HEK293 (cell line): ENCODE measurements around the gene RTL5.

Source experiments
- GLIS1 ChIP-seq: fragments of 450-650 bp; formaldehyde crosslinking; IDR thresholded peaks from 2 replicates; pipeline ENCODE4 v1.5.1; 2016; ENCODE audit warnings: missing biosample characterization, missing genetic modification characterization
- MEIS1 ChIP-seq: sonication (generic); formaldehyde crosslinking; IDR thresholded peaks from 2 replicates; pipeline ENCODE4 v1.8.1; 2022; ENCODE audit warnings: missing genetic modification reagents, mild to moderate bottlenecking, borderline replicate concordance
- MZF1 ChIP-seq: fragments of 450-650 bp; formaldehyde crosslinking; IDR thresholded peaks from 2 replicates; pipeline ENCODE4 v1.5.1; 2017; ENCODE audit warnings: missing biosample characterization, missing genetic modification characterization, borderline replicate concordance
- SALL2 ChIP-seq: fragments of 450-650 bp; formaldehyde crosslinking; IDR thresholded peaks from 2 replicates; pipeline ENCODE4 v1.5.0; 2017; ENCODE audit warnings: missing biosample characterization, mild to moderate bottlenecking, missing genetic modification characterization, borderline replicate concordance
- SP3 ChIP-seq: fragments of 450-650 bp; formaldehyde crosslinking; IDR thresholded peaks from 2 replicates; pipeline ENCODE4 v1.5.1; 2016; ENCODE audit warnings: missing biosample characterization, missing genetic modification characterization
- SP7 ChIP-seq: fragments of 450-650 bp; formaldehyde crosslinking; IDR thresholded peaks from 2 replicates; pipeline ENCODE4 v1.5.1; 2016; ENCODE audit warnings: missing biosample characterization, missing genetic modification characterization
- ZBTB17 ChIP-seq: fragments of 450-650 bp; formaldehyde crosslinking; IDR thresholded peaks from 2 replicates; pipeline ENCODE4 v1.5.1; 2016; ENCODE audit warnings: missing biosample characterization, missing genetic modification characterization
- ZBTB8A ChIP-seq: fragments of 450-650 bp; formaldehyde crosslinking; IDR thresholded peaks from 2 replicates; pipeline ENCODE4 v1.5.1; 2016; ENCODE audit warnings: missing biosample characterization, missing genetic modification characterization
- ZFP37 ChIP-seq: fragments of 450-650 bp; formaldehyde crosslinking; IDR thresholded peaks from 2 replicates; pipeline ENCODE4 v1.5.1; 2016; ENCODE audit warnings: missing biosample characterization, missing genetic modification characterization
- ZFP69B ChIP-seq: fragments of 450-650 bp; formaldehyde crosslinking; IDR thresholded peaks from 2 replicates; pipeline ENCODE4 v1.5.1; 2016; ENCODE audit warnings: missing biosample characterization, missing genetic modification characterization
- ZIC2 ChIP-seq: fragments of 450-650 bp; formaldehyde crosslinking; IDR thresholded peaks from 2 replicates; pipeline ENCODE4 v1.5.1; 2016; ENCODE audit warnings: missing biosample characterization, missing genetic modification characterization
- ZNF239 ChIP-seq: fragments of 450-650 bp; formaldehyde crosslinking; IDR thresholded peaks from 2 replicates; pipeline ENCODE4 v1.5.1; 2016; ENCODE audit warnings: missing biosample characterization, missing genetic modification characterization
- ZNF324 ChIP-seq: fragments of 450-650 bp; formaldehyde crosslinking; IDR thresholded peaks from 2 replicates; pipeline ENCODE4 v1.5.1; 2016; ENCODE audit warnings: missing biosample characterization, missing genetic modification characterization
- ZNF335 ChIP-seq: fragments of 450-650 bp; formaldehyde crosslinking; conservative IDR thresholded peaks from 2 replicates; pipeline ENCODE4 v1.5.1; 2016; ENCODE audit warnings: missing biosample characterization, missing genetic modification characterization
- ZNF354C ChIP-seq: fragments of 450-650 bp; formaldehyde crosslinking; IDR thresholded peaks from 2 replicates; pipeline ENCODE4 v1.5.1; 2016; ENCODE audit warnings: missing biosample characterization, missing genetic modification characterization, low read depth, borderline replicate concordance
- ZNF394 ChIP-seq: fragments of 450-650 bp; formaldehyde crosslinking; IDR thresholded peaks from 2 replicates; pipeline ENCODE4 v1.5.1; 2016; ENCODE audit warnings: missing biosample characterization, missing genetic modification characterization, mild to moderate bottlenecking, moderate library complexity, borderline replicate concordance
- ZNF530 ChIP-seq: fragments of 450-650 bp; formaldehyde crosslinking; IDR thresholded peaks from 2 replicates; pipeline ENCODE4 v1.5.1; 2016; ENCODE audit warnings: low read depth, missing biosample characterization, missing genetic modification characterization
- ZNF670 ChIP-seq: fragments of 450-650 bp; formaldehyde crosslinking; IDR thresholded peaks from 2 replicates; pipeline ENCODE4 v1.5.1; 2016; ENCODE audit warnings: missing biosample characterization, missing genetic modification characterization, low read depth
- ZNF785 ChIP-seq: fragments of 450-650 bp; formaldehyde crosslinking; IDR thresholded peaks from 2 replicates; pipeline ENCODE4 v1.5.1; 2016; ENCODE audit warnings: missing biosample characterization, missing genetic modification characterization
- ZNF843 ChIP-seq: fragments of 450-650 bp; formaldehyde crosslinking; IDR thresholded peaks from 2 replicates; pipeline ENCODE4 v1.5.1; 2016; ENCODE audit warnings: missing biosample characterization, missing genetic modification characterization
- TF ChIP-seq, protein P1 (sequence below): fragments of 450-650 bp; formaldehyde crosslinking; IDR thresholded peaks from 2 replicates; pipeline ENCODE4 v1.5.1; 2016; ENCODE audit warnings: missing biosample characterization, missing genetic modification characterization
- TF ChIP-seq, protein P2 (sequence below): fragments of 450-650 bp; formaldehyde crosslinking; IDR thresholded peaks from 2 replicates; pipeline ENCODE4 v1.5.1; 2016; ENCODE audit warnings: missing biosample characterization, missing genetic modification characterization
- TF ChIP-seq, protein P3 (sequence below): fragments of 450-650 bp; formaldehyde crosslinking; IDR thresholded peaks from 2 replicates; pipeline ENCODE4 v1.5.1; 2016; ENCODE audit warnings: missing biosample characterization, missing genetic modification characterization
- TF ChIP-seq, protein P4 (sequence below): fragments of 450-650 bp; formaldehyde crosslinking; IDR thresholded peaks from 2 replicates; pipeline ENCODE4 v1.5.1; 2016; ENCODE audit warnings: missing biosample characterization, missing genetic modification characterization, borderline replicate concordance
- TF ChIP-seq, protein P5 (sequence below): fragments of 450-650 bp; formaldehyde crosslinking; IDR thresholded peaks from 2 replicates; pipeline ENCODE4 v1.5.1; 2016; ENCODE audit warnings: missing biosample characterization, missing genetic modification characterization

Gene RTL5

DNA sequence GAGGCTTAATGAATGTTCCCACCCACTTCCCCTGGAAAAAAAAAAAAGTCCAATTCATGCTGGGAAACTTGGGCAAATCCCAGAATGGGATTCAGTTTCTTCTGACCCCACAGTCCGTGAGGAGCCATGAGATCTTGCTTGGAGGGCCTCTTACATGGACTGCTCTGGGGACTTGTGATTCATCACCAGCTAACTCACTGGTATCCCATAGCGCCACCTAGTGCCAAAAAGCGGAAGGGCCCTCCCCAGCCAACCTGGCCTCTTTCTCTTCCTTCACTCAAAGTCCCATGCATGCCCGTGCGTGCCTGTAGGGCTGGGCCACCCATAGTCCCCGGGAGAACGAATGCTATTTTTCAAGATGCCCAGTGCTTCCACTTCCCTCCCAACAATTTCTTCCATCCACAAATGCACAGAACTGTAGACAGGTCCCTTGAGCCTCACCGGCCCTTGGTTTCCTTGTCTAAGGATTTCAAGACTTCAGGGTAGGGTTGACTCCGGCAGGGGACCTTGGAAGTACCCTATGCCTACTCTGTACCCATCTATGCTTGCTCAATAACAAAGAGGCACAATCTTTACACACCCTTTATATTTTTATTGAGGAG lies 5.1 kb downstream of the RTL5 start (continued):
- TF ChIP-seq MZF1 (tag by site-specific recombination) (0 out of 2 replicates have a peak, but pooled peaks have one; percentile 24), ZNF354C (tag by site-specific recombination) (no peak), ZNF670 (no peak), SP7 (tag by site-specific recombination) (peak; percentile 36; the same call in 1 of the 2 replicates), ZNF394 (tag by site-specific recombination) (0 out of 2 replicates have a peak, but pooled peaks have one; percentile 13), ZNF239 (tag by site-specific recombination) (no peak), ZFP37 (tag by site-specific recombination) (0 out of 2 replicates have a peak, but pooled peaks have one; percentile 49), ZNF843 (no peak), SP3 (tag by site-specific recombination) (0 out of 2 replicates have a peak, but pooled peaks have one; percentile 14), ZNF530 (tag by site-specific recombination) (no peak), ZFP69B (no peak), GLIS1 (tag by site-specific recombination) (peak; percentile 30; the same call in 1 of the 2 replicates), ZNF324 (tag by site-specific recombination) (no peak), ZIC2 (peak; percentile 20), ZNF335 (tag by site-specific recombination) (peak; percentile 64), ZNF785 (tag by site-specific recombination) (no peak), MEIS1 (CRISPR knock-in tag) (peak; percentile 94), ZBTB8A (tag by site-specific recombination) (no peak), ZBTB17 (tag by site-specific recombination) (peak; percentile 53), SALL2 (no peak)
- TF ChIP-seq, protein P1, sequence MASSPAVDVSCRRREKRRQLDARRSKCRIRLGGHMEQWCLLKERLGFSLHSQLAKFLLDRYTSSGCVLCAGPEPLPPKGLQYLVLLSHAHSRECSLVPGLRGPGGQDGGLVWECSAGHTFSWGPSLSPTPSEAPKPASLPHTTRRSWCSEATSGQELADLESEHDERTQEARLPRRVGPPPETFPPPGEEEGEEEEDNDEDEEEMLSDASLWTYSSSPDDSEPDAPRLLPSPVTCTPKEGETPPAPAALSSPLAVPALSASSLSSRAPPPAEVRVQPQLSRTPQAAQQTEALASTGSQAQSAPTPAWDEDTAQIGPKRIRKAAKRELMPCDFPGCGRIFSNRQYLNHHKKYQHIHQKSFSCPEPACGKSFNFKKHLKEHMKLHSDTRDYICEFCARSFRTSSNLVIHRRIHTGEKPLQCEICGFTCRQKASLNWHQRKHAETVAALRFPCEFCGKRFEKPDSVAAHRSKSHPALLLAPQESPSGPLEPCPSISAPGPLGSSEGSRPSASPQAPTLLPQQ (tag by site-specific recombination) = no peak
- TF ChIP-seq, protein P2, sequence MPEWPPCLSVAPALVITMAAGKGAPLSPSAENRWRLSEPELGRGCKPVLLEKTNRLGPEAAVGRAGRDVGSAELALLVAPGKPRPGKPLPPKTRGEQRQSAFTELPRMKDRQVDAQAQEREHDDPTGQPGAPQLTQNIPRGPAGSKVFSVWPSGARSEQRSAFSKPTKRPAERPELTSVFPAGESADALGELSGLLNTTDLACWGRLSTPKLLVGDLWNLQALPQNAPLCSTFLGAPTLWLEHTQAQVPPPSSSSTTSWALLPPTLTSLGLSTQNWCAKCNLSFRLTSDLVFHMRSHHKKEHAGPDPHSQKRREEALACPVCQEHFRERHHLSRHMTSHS (tag by site-specific recombination) = no peak
- TF ChIP-seq, protein P3, sequence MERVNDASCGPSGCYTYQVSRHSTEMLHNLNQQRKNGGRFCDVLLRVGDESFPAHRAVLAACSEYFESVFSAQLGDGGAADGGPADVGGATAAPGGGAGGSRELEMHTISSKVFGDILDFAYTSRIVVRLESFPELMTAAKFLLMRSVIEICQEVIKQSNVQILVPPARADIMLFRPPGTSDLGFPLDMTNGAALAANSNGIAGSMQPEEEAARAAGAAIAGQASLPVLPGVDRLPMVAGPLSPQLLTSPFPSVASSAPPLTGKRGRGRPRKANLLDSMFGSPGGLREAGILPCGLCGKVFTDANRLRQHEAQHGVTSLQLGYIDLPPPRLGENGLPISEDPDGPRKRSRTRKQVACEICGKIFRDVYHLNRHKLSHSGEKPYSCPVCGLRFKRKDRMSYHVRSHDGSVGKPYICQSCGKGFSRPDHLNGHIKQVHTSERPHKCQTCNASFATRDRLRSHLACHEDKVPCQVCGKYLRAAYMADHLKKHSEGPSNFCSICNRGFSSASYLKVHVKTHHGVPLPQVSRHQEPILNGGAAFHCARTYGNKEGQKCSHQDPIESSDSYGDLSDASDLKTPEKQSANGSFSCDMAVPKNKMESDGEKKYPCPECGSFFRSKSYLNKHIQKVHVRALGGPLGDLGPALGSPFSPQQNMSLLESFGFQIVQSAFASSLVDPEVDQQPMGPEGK (tag by site-specific recombination) = peak; percentile 62
- TF ChIP-seq, protein P4, sequence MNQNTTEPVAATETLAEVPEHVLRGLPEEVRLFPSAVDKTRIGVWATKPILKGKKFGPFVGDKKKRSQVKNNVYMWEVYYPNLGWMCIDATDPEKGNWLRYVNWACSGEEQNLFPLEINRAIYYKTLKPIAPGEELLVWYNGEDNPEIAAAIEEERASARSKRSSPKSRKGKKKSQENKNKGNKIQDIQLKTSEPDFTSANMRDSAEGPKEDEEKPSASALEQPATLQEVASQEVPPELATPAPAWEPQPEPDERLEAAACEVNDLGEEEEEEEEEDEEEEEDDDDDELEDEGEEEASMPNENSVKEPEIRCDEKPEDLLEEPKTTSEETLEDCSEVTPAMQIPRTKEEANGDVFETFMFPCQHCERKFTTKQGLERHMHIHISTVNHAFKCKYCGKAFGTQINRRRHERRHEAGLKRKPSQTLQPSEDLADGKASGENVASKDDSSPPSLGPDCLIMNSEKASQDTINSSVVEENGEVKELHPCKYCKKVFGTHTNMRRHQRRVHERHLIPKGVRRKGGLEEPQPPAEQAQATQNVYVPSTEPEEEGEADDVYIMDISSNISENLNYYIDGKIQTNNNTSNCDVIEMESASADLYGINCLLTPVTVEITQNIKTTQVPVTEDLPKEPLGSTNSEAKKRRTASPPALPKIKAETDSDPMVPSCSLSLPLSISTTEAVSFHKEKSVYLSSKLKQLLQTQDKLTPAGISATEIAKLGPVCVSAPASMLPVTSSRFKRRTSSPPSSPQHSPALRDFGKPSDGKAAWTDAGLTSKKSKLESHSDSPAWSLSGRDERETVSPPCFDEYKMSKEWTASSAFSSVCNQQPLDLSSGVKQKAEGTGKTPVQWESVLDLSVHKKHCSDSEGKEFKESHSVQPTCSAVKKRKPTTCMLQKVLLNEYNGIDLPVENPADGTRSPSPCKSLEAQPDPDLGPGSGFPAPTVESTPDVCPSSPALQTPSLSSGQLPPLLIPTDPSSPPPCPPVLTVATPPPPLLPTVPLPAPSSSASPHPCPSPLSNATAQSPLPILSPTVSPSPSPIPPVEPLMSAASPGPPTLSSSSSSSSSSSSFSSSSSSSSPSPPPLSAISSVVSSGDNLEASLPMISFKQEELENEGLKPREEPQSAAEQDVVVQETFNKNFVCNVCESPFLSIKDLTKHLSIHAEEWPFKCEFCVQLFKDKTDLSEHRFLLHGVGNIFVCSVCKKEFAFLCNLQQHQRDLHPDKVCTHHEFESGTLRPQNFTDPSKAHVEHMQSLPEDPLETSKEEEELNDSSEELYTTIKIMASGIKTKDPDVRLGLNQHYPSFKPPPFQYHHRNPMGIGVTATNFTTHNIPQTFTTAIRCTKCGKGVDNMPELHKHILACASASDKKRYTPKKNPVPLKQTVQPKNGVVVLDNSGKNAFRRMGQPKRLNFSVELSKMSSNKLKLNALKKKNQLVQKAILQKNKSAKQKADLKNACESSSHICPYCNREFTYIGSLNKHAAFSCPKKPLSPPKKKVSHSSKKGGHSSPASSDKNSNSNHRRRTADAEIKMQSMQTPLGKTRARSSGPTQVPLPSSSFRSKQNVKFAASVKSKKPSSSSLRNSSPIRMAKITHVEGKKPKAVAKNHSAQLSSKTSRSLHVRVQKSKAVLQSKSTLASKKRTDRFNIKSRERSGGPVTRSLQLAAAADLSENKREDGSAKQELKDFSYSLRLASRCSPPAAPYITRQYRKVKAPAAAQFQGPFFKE (tag by site-specific recombination) = no peak
- TF ChIP-seq, protein P5, sequence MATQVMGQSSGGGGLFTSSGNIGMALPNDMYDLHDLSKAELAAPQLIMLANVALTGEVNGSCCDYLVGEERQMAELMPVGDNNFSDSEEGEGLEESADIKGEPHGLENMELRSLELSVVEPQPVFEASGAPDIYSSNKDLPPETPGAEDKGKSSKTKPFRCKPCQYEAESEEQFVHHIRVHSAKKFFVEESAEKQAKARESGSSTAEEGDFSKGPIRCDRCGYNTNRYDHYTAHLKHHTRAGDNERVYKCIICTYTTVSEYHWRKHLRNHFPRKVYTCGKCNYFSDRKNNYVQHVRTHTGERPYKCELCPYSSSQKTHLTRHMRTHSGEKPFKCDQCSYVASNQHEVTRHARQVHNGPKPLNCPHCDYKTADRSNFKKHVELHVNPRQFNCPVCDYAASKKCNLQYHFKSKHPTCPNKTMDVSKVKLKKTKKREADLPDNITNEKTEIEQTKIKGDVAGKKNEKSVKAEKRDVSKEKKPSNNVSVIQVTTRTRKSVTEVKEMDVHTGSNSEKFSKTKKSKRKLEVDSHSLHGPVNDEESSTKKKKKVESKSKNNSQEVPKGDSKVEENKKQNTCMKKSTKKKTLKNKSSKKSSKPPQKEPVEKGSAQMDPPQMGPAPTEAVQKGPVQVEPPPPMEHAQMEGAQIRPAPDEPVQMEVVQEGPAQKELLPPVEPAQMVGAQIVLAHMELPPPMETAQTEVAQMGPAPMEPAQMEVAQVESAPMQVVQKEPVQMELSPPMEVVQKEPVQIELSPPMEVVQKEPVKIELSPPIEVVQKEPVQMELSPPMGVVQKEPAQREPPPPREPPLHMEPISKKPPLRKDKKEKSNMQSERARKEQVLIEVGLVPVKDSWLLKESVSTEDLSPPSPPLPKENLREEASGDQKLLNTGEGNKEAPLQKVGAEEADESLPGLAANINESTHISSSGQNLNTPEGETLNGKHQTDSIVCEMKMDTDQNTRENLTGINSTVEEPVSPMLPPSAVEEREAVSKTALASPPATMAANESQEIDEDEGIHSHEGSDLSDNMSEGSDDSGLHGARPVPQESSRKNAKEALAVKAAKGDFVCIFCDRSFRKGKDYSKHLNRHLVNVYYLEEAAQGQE (tag by site-specific recombination) = no peak
